Activated CD4-positive, alpha-beta memory T cell treated with anti-CD3 and anti-CD28 coated beads, Interleukin-2, amount 10 ng/mL, durations not matched to agents 7 days and 5 days (primary cell): Measurements from ENCODE around the gene NIM1K. TPM values are rescaled to one million over a fixed set of nuclear protein-coding genes. Genes with fewer than 3 reads are reported as not detected.
A peak's percentile ranks its signal among the peaks of the same experiment; 100 is the strongest.
"Not testable (repeated sequence)": the region's sequence is repeated elsewhere in the genome, so short reads cannot be mapped to it uniquely, and the experiment has no call there.

Experiments
- CTCF ChIA-PET: fragments of 350-600 bp; sonication (Branson Sonifier 250); formaldehyde crosslinking; loops from one replicate; lab custom pipeline; 2021; ENCODE audit warnings: antibody characterized with exemption, inconsistent platforms; lab: Charles Lee
- POLR2A ChIA-PET: fragments of 350-600 bp; sonication (Branson Sonifier 250); formaldehyde crosslinking; loops from one replicate; lab custom pipeline; 2021; ENCODE audit warnings: antibody characterized with exemption; lab: Charles Lee
- DNase-seq: peaks from one replicate; pipeline ENCODE4 v3.0.0-alpha.2; 2020
- H3K27ac Mint-ChIP-seq: one replicate; pipeline ENCODE4 v1.8.0; 2021; ENCODE audit warnings: mild to moderate bottlenecking, mixed read lengths
- H3K27me3 Mint-ChIP-seq: one replicate; pipeline ENCODE4 v1.8.0; 2021; ENCODE audit warnings: mixed read lengths
- H3K36me3 Mint-ChIP-seq: one replicate; pipeline ENCODE4 v1.8.0; 2021; ENCODE audit warnings: low read depth, mixed read lengths
- H3K4me1 Mint-ChIP-seq: one replicate; pipeline ENCODE4 v1.8.0; 2021; ENCODE audit warnings: mixed read lengths
- H3K4me3 Mint-ChIP-seq: one replicate; pipeline ENCODE4 v1.8.0; 2021; ENCODE audit warnings: mild to moderate bottlenecking, mixed read lengths
- H3K9me3 Mint-ChIP-seq: one replicate; pipeline ENCODE4 v1.8.0; 2021; ENCODE audit warnings: mixed read lengths
- total RNA-seq, 2 experiments: library from RNA; stranded (reverse); gene quantifications; one replicate each; pipeline ENCODE4 v1.2.3, GENCODE V29; 2021

NIM1K gene
- total RNA-seq, 2 experiments from 2014 or later = 0.73 to 0.83 TPM

- Mint-ChIP-seq H3K27ac (peak within 1 kb of the TSS; percentile 85), H3K9me3 (peaks cover 14% of the 10 kb centered on the region), H3K27me3 (no peaks in the 10 kb centered on the region), H3K4me3 (peak within 1 kb of the TSS; percentile 99), H3K4me1 (peaks cover 73% of the 10 kb centered on the region), H3K36me3 (peaks cover 51% of the 10 kb centered on the region)
- CTCF ChIA-PET = interaction anchor here (0.6 to 3.3 kb wide), 19 partner anchors 8 to 579 kb away, joined by 3 to 28 read pairs (median 4); partner anchors contain the start of genes TMEM267 and ZNF131
- POLR2A ChIA-PET = interaction anchor here (0.7 to 4.6 kb wide), 37 partner anchors 9 to 366 kb away, joined by 3 to 80 read pairs (median 7); partner anchors contain the start of genes C5orf34, NIM1K, NNT and TMEM267
- DNase-seq = peak; percentile 99
Observed at GRCh38 chr5:43313035-43313853, 121.2 kb downstream of the NIM1K start, which contains the start of gene HMGCS1. TSS of gene HMGCS1 (minus strand) at chr5:43313412. CDS start at chr5:43298965, 14,447 bp downstream.

- ChIA-PET POLR2A (interaction anchor here (0.7 to 4.6 kb wide), 27 partner anchors 10 to 367 kb away, joined by 3 to 80 read pairs (median 10); partner anchors contain the start of genes C5orf34, NIM1K, NNT and TMEM267), CTCF (interaction anchor here (0.6 to 3.3 kb wide), 13 partner anchors 9 to 578 kb away, joined by 3 to 28 read pairs (median 4); partner anchors contain the start of gene TMEM267)
- Mint-ChIP-seq H3K27me3 (no peaks in the 10 kb centered on the region), H3K9me3 (peaks cover 14% of the 10 kb centered on the region), H3K4me3 (peak overlapping the region; percentile 99), H3K4me1 (peaks cover 66% of the 10 kb centered on the region), H3K36me3 (peaks cover 51% of the 10 kb centered on the region), H3K27ac (peak overlapping the region; percentile 85)
- no peak for DNase-seq
Observed at GRCh38 chr5:43313854-43314457, 121.9 kb downstream of the NIM1K start.

GRCh38 chr5:43314724-43315123, 122.7 kb downstream of the NIM1K start:
- Mint-ChIP-seq H3K36me3 (peaks cover 45% of the 10 kb centered on the region), H3K9me3 (peaks cover 14% of the 10 kb centered on the region), H3K4me3 (no peak overlapping the region), H3K27me3 (no peaks in the 10 kb centered on the region), H3K27ac (peak overlapping the region; percentile 85), H3K4me1 (peaks cover 59% of the 10 kb centered on the region)
- ChIA-PET POLR2A (interaction anchor here (0.8 to 4.6 kb wide), 12 partner anchors 11 to 327 kb away, joined by 3 to 80 read pairs (median 12); partner anchors contain the start of genes TMEM267 and ZNF131), CTCF (interaction anchor here (1.0 to 3.3 kb wide), 7 partner anchors 75 to 406 kb away, joined by 3 to 28 read pairs (median 7); partner anchors contain the start of genes C5orf34 and TMEM267)
- no peak for DNase-seq

GRCh38 chr5:43315263-43315662, 123.2 kb downstream of the NIM1K start:
- H3K9me3 Mint-ChIP-seq = peaks cover 14% of the 10 kb centered on the region
- H3K36me3 Mint-ChIP-seq = peaks cover 40% of the 10 kb centered on the region
- no peak overlapping the region for H3K4me3 Mint-ChIP-seq
- POLR2A ChIA-PET = interaction anchor here (0.7 to 1.6 kb wide), 4 partner anchors 169 to 282 kb away, joined by 3 to 8 read pairs (median 3); partner anchors contain the start of gene TMEM267
- peak; percentile 22 for DNase-seq
- no peaks in the 10 kb centered on the region for H3K27me3 Mint-ChIP-seq
- peaks cover 54% of the 10 kb centered on the region for H3K4me1 Mint-ChIP-seq
- H3K27ac Mint-ChIP-seq = peak overlapping the region; percentile 85
- CTCF ChIA-PET = interaction anchor here (1.0 to 1.5 kb wide), 2 partner anchors 169 to 200 kb away, joined by 3 to 7 read pairs; partner anchors contain the start of gene C5orf34

GRCh38 chr5:43315682-43316081, 123.7 kb downstream of the NIM1K start:
- DNase-seq = no peak
- Mint-ChIP-seq H3K36me3 (peaks cover 38% of the 10 kb centered on the region), H3K4me1 (peaks cover 51% of the 10 kb centered on the region), H3K9me3 (peaks cover 16% of the 10 kb centered on the region), H3K27me3 (no peaks in the 10 kb centered on the region), H3K27ac (peak overlapping the region; percentile 85), H3K4me3 (no peak overlapping the region)
- POLR2A ChIA-PET = interaction anchor here (0.7 to 1.6 kb wide), 4 partner anchors 168 to 282 kb away, joined by 3 to 8 read pairs (median 3); partner anchors contain the start of gene TMEM267
- CTCF ChIA-PET = interaction anchor here (1.0 to 1.5 kb wide), 2 partner anchors 169 to 199 kb away, joined by 3 to 7 read pairs; partner anchors contain the start of gene C5orf34

- Mint-ChIP-seq H3K9me3 (peaks cover 17% of the 10 kb centered on the region), H3K27ac (no peak overlapping the region), H3K4me3 (no peak overlapping the region), H3K36me3 (peaks cover 34% of the 10 kb centered on the region), H3K4me1 (peaks cover 45% of the 10 kb centered on the region), H3K27me3 (no peaks in the 10 kb centered on the region)
- ChIA-PET POLR2A (interaction anchor here (1.6 kb wide), 1 partner anchor 275 kb away, joined by 3 read pairs; no protein-coding TSS in a partner anchor), CTCF (interaction anchor here (1.2 to 1.5 kb wide), 2 partner anchors 11 to 168 kb away, joined by 3 to 7 read pairs; no protein-coding TSS in a partner anchor)
- DNase-seq = no peak
Observed at GRCh38 chr5:43316421-43316820, 124.4 kb downstream of the NIM1K start.

- Mint-ChIP-seq H3K27me3 (no peaks in the 10 kb centered on the region), H3K36me3 (no peaks in the 10 kb centered on the region), H3K4me3 (no peak overlapping the region), H3K4me1 (peaks cover 5% of the 10 kb centered on the region), H3K27ac (no peak overlapping the region), H3K9me3 (peaks cover 12% of the 10 kb centered on the region)
- no peak for DNase-seq
- CTCF ChIA-PET = interaction anchor here (0.8 kb wide), 1 partner anchor 412 kb away, joined by 3 read pairs; no protein-coding TSS in a partner anchor
- POLR2A ChIA-PET = interaction anchor here (0.6 kb wide), 1 partner anchor 163 kb away, joined by 3 read pairs; no protein-coding TSS in a partner anchor
Observed at GRCh38 chr5:43320846-43321245, 128.8 kb downstream of the NIM1K start.

- H3K4me3 Mint-ChIP-seq, H3K4me1 Mint-ChIP-seq, CTCF ChIA-PET, POLR2A ChIA-PET, H3K27ac Mint-ChIP-seq, H3K9me3 Mint-ChIP-seq, DNase-seq, H3K27me3 Mint-ChIP-seq, H3K36me3 Mint-ChIP-seq: not testable (repeated sequence)
Observed at GRCh38 chr5:43323488-43323887, 131.5 kb downstream of the NIM1K start.

- H3K4me3 Mint-ChIP-seq, H3K27ac Mint-ChIP-seq, POLR2A ChIA-PET, H3K36me3 Mint-ChIP-seq, H3K9me3 Mint-ChIP-seq, H3K27me3 Mint-ChIP-seq, CTCF ChIA-PET, H3K4me1 Mint-ChIP-seq, DNase-seq: not testable (repeated sequence)
Observed at GRCh38 chr5:43325624-43326023, 133.6 kb downstream of the NIM1K start.

Other genes with a start within 250 kb of the NIM1K start
- gene ANXA2R, start 151.9 kb upstream of the NIM1K start, total RNA-seq = 10 to 100 TPM; 25.1 to 28.3 TPM
- gene ZNF131, start 71.3 kb upstream of the NIM1K start, total RNA-seq = 10 to 100 TPM; 42.5 to 44.7 TPM
- gene HMGCS1, start 121.2 kb downstream of the NIM1K start, total RNA-seq = 100 to 1,000 TPM; 150 to 155 TPM
- gene CCL28, start 220.2 kb downstream of the NIM1K start, total RNA-seq = 10 to 100 TPM; 12.2 to 16.8 TPM